ENCODE data around the gene EXT2.

EXT2 gene

GRCh38 chr11:44136176-44136945 is 40.9 kb downstream of the EXT2 start:
- no peak for DNase-seq

- DNase-seq = no peak
These were observed 41.6 kb downstream of the EXT2 start for GRCh38 chr11:44137057-44137456.

GRCh38 chr11:44138286-44138685 is 42.8 kb downstream of the EXT2 start:
- no peak for DNase-seq

GRCh38 chr11:44138980-44139379 is 43.5 kb downstream of the EXT2 start:
- DNase-seq = no peak

GRCh38 chr11:44139565-44140330 is 44.3 kb downstream of the EXT2 start:
- DNase-seq = no peak

GRCh38 chr11:44140372-44140771 is 44.9 kb downstream of the EXT2 start:
- DNase-seq = no peak

- DNase-seq = no peak
These were observed 45.3 kb downstream of the EXT2 start for GRCh38 chr11:44140805-44141204.

- no peak for DNase-seq
These were observed 48.8 kb downstream of the EXT2 start for GRCh38 chr11:44143987-44144909.

GRCh38 chr11:44145011-44145775 is 49.7 kb downstream of the EXT2 start:
- no peak for DNase-seq

- DNase-seq = no peak
These were observed 51.5 kb downstream of the EXT2 start for GRCh38 chr11:44146931-44147330.

GRCh38 chr11:44147751-44148150 is 52.3 kb downstream of the EXT2 start:
- no peak for DNase-seq

- DNase-seq = no peak
These were observed 54.2 kb downstream of the EXT2 start for GRCh38 chr11:44149651-44150050.

- DNase-seq = no peak
These were observed 54.9 kb downstream of the EXT2 start for GRCh38 chr11:44150401-44150800.

- no peak for DNase-seq
These were observed 61.5 kb downstream of the EXT2 start for GRCh38 chr11:44157019-44157418.

GRCh38 chr11:44158384-44158783 is 62.9 kb downstream of the EXT2 start:
- DNase-seq = no peak

GRCh38 chr11:44159848-44160721 is 64.6 kb downstream of the EXT2 start:
- DNase-seq = no peak

- DNase-seq = no peak
These were observed 66.5 kb downstream of the EXT2 start for GRCh38 chr11:44162004-44162403.

- DNase-seq = no peak
These were observed 67.2 kb downstream of the EXT2 start for GRCh38 chr11:44162662-44163061.

- no peak for DNase-seq
These were observed 70.0 kb downstream of the EXT2 start for GRCh38 chr11:44165432-44165831.

GRCh38 chr11:44167046-44167445 is 71.6 kb downstream of the EXT2 start:
- DNase-seq = no peak

GRCh38 chr11:44171518-44171917 is 76.0 kb downstream of the EXT2 start:
- DNase-seq = no peak

Measured in NCI-H187 treated with DMSO at 0.1 percent for 48 hours (cell line).